Uterus (tissue), 4 donors: ENCODE measurements around the gene ARX. TPM values are rescaled to one million over a fixed set of nuclear protein-coding genes. Genes with fewer than 3 reads are reported as not detected.

Experiments used
- DNase-seq, 2 donors: peaks; one replicate each; pipeline ENCODE4 v3.0.0-alpha.2; 2019 to 2020
- H3K27ac ChIP-seq, 2 donors: fragments of 200-600 bp; sonication (generic); 1 replicate in 1 of 2; 2 replicates in 1 of 2; pipeline ENCODE4 v1.5.1; 2016 to 2018
- H3K27me3 ChIP-seq, 2 donors: fragments of 200-600 bp; sonication (generic); one replicate each; pipeline ENCODE4 v1.5.1; 2018 to 2019; ENCODE audit warnings: control low read depth in 1 of 2
- H3K36me3 ChIP-seq, 2 donors: fragments of 200-600 bp; sonication (generic); one replicate each; pipeline ENCODE4 v1.5.1; 2019; ENCODE audit warnings: control low read depth in 1 of 2
- H3K4me1 ChIP-seq, 2 donors: fragments of 200-600 bp; sonication (generic); one replicate each; pipeline ENCODE4 v1.5.1; 2018 to 2019; ENCODE audit warnings: control low read depth in 1 of 2
- H3K4me3 ChIP-seq, 2 donors: fragments of 200-600 bp; sonication (generic); 1 replicate in 1 of 2; 2 replicates in 1 of 2; pipeline ENCODE4 v1.5.1; 2018 to 2019; ENCODE audit warnings: mild to moderate bottlenecking in 1 of 2
- H3K9me3 ChIP-seq, 2 donors: fragments of 200-600 bp; sonication (generic); one replicate each; pipeline ENCODE4 v1.5.1; 2019; ENCODE audit warnings: control low read depth in 1 of 2
- CTCF ChIP-seq, 4 experiments: fragments of 200-600 bp in 2 of 4; fragments of 450-650 bp in 2 of 4; sonication (generic) in 2 of 4; IDR thresholded peaks; one replicate each; pipeline ENCODE4 v1.5.1; 2016 to 2019; ENCODE audit warnings: antibody characterized with exemption in 4 of 4, mild to moderate bottlenecking in 2 of 4, moderate library complexity in 1 of 4
- POLR2A ChIP-seq, 2 donors: fragments of 450-650 bp; IDR thresholded peaks; one replicate each; pipeline ENCODE4 v1.6.1; 2016; ENCODE audit warnings: antibody characterized with exemption in 2 of 2, mild to moderate bottlenecking in 1 of 2, moderate library complexity in 1 of 2
- intact Hi-C: fragments of 100-400 bp; cut with DNase I; formaldehyde crosslinking; loops from one replicate; pipeline ENCODE4 v1.15.1; 2023; ENCODE audit warnings: low total_unique reads
- total RNA-seq, 4 donors: library from RNA; depleted of rRNA in 3 of 4; stranded (reverse); fragments of >200 nt in 3 of 4; gene quantifications; one replicate each; pipeline versions ENCODE4 v1.1.0 to v1.2.4, GENCODE V29; 2014 to 2023
- donor health status: DM: yes; HTN: yes; CAD: no.

Gene ARX
- total RNA-seq, 4 donors from 2014 or later: 0.49 TPM; not detected in 3

- intact Hi-C loops: no loop called here
- Histone ChIP-seq H3K4me3 (no peak overlapping the region), H3K9me3 (no peaks in the 10 kb centered on the region), H3K27ac (no peak overlapping the region), H3K4me1 (no peaks in the 10 kb centered on the region), H3K36me3 (no peaks in the 10 kb centered on the region), H3K27me3 (no peaks in the 10 kb centered on the region)
- DNase-seq: no peak
- no peak for TF ChIP-seq CTCF (IDR thresholded peaks at IDR 0.05)
- TF ChIP-seq POLR2A (IDR thresholded peaks at IDR 0.05): no peak
Observed at GRCh38 chrX:25048178-25048577, 32.4 kb upstream of the ARX start.

- H3K4me3 ChIP-seq: no peak overlapping the region
- intact Hi-C loops: no loop called here
- H3K4me1 ChIP-seq: no peaks in the 10 kb centered on the region
- H3K9me3 ChIP-seq: no peaks in the 10 kb centered on the region
- no peaks in the 10 kb centered on the region for H3K36me3 ChIP-seq
- TF ChIP-seq POLR2A (IDR thresholded peaks at IDR 0.05) (no peak), CTCF (IDR thresholded peaks at IDR 0.05) (no peak)
- no peak overlapping the region for H3K27ac ChIP-seq
- H3K27me3 ChIP-seq: no peaks in the 10 kb centered on the region
- no peak for DNase-seq
Observed at GRCh38 chrX:25043192-25043591, 27.4 kb upstream of the ARX start.

GRCh38 chrX:25039036-25039435, 23.3 kb upstream of the ARX start:
- H3K27ac ChIP-seq: no peak overlapping the region
- no peaks in the 10 kb centered on the region for H3K9me3 ChIP-seq
- no peaks in the 10 kb centered on the region for H3K27me3 ChIP-seq
- H3K4me3 ChIP-seq: no peak overlapping the region
- no peak for TF ChIP-seq POLR2A (IDR thresholded peaks at IDR 0.05)
- no peak for TF ChIP-seq CTCF (IDR thresholded peaks at IDR 0.05)
- H3K36me3 ChIP-seq: no peaks in the 10 kb centered on the region
- DNase-seq: no peak
- H3K4me1 ChIP-seq: no peaks in the 10 kb centered on the region
- intact Hi-C loops: no loop called here

- no peaks in the 10 kb centered on the region for H3K4me1 ChIP-seq
- intact Hi-C loops: no loop called here
- no peaks in the 10 kb centered on the region for H3K36me3 ChIP-seq
- no peaks in the 10 kb centered on the region for H3K27me3 ChIP-seq
- DNase-seq: no peak
- TF ChIP-seq CTCF (IDR thresholded peaks at IDR 0.05) (no peak), POLR2A (IDR thresholded peaks at IDR 0.05) (no peak)
- no peak overlapping the region for H3K27ac ChIP-seq
- H3K9me3 ChIP-seq: no peaks in the 10 kb centered on the region
- H3K4me3 ChIP-seq: no peak overlapping the region
Observed at GRCh38 chrX:25034889-25035288, 19.1 kb upstream of the ARX start.

- H3K36me3 ChIP-seq: no peaks in the 10 kb centered on the region
- H3K9me3 ChIP-seq: no peaks in the 10 kb centered on the region
- DNase-seq: no peak
- no peak overlapping the region for H3K27ac ChIP-seq
- peaks cover 0 to 6% of the 10 kb centered on the region in 2 donors for H3K27me3 ChIP-seq
- no peak overlapping the region for H3K4me3 ChIP-seq
- intact Hi-C loops: no loop called here
- TF ChIP-seq POLR2A (IDR thresholded peaks at IDR 0.05) (no peak), CTCF (IDR thresholded peaks at IDR 0.05) (no peak)
- no peaks in the 10 kb centered on the region for H3K4me1 ChIP-seq
Observed at GRCh38 chrX:25029288-25029825, 13.6 kb upstream of the ARX start.
